Loucy (cell line): ENCODE results near the gene GORAB.

Experiments used
- H2AFZ ChIP-seq: fragments of 200-600 bp; sonication (generic); 2 replicates; pipeline ENCODE4 v1.6.0; 2016; ENCODE audit warnings: antibody characterized with exemption, mild to moderate bottlenecking, low read length, moderate library complexity
- H3F3A ChIP-seq: fragments of 200-600 bp; 2 replicates; pipeline ENCODE4 v1.6.0; 2016; ENCODE audit warnings: antibody characterized with exemption, low read depth, mild to moderate bottlenecking
- H3K27me3 ChIP-seq: fragments of 200-600 bp; sonication (generic); 2 replicates; pipeline ENCODE4 v1.6.1; 2014; ENCODE audit warnings: low read length, mild to moderate bottlenecking; ENCODE audit not compliant: insufficient read depth, poor library complexity, severe bottlenecking
- H3K36me3 ChIP-seq: fragments of 200-600 bp; sonication (generic); 2 replicates; pipeline ENCODE4 v1.6.1; 2016; ENCODE audit warnings: low read length; ENCODE audit not compliant: insufficient read depth
- H3K4me1 ChIP-seq: fragments of 200-600 bp; sonication (generic); 2 replicates; pipeline ENCODE4 v1.5.1; 2014; ENCODE audit warnings: low read length, mild to moderate bottlenecking; ENCODE audit not compliant: insufficient read depth, poor library complexity, severe bottlenecking
- H3K4me2 ChIP-seq: fragments of 200-600 bp; sonication (generic); 2 replicates; pipeline ENCODE4 v1.6.0; 2014; ENCODE audit warnings: antibody characterized with exemption, low read length, low read depth, mild to moderate bottlenecking; ENCODE audit not compliant: poor library complexity, severe bottlenecking
- H3K4me3 ChIP-seq: fragments of 200-600 bp; sonication (generic); 2 replicates; pipeline ENCODE4 v1.5.1; 2014; ENCODE audit warnings: low read length, mild to moderate bottlenecking, mixed read lengths; ENCODE audit not compliant: poor library complexity, severe bottlenecking
- H3K79me2 ChIP-seq: fragments of 200-600 bp; sonication (generic); 2 replicates; pipeline ENCODE4 v1.6.1; 2014; ENCODE audit warnings: low read length; ENCODE audit not compliant: insufficient read depth
- H3K9ac ChIP-seq: fragments of 200-600 bp; sonication (generic); 2 replicates; pipeline ENCODE4 v1.6.0; 2014; ENCODE audit warnings: mild to moderate bottlenecking, low read depth, low read length, moderate library complexity; ENCODE audit not compliant: poor library complexity, severe bottlenecking
- H3K9me2 ChIP-seq: fragments of 200-600 bp; sonication (generic); replicated peaks from 2 replicates; pipeline ENCODE4 v1.6.1; 2016; ENCODE audit warnings: low read depth, low read length, mixed read lengths
- H3K9me3 ChIP-seq: fragments of 200-600 bp; sonication (generic); 2 replicates; pipeline ENCODE4 v1.6.1; 2014; ENCODE audit warnings: mild to moderate bottlenecking, antibody characterized with exemption, low read length, low read depth; ENCODE audit not compliant: insufficient read depth
- H4K20me1 ChIP-seq: fragments of 200-600 bp; sonication (generic); 2 replicates; pipeline ENCODE4 v1.6.0; 2014; ENCODE audit warnings: antibody characterized with exemption, low read length, mild to moderate bottlenecking; ENCODE audit not compliant: insufficient read depth, poor library complexity, severe bottlenecking
- CTCF ChIP-seq: fragments of 200-600 bp; sonication (generic); conservative IDR thresholded peaks from 2 replicates; pipeline ENCODE4 v1.5.1; 2014; ENCODE audit warnings: mild to moderate bottlenecking, antibody characterized with exemption, low read length
- EZH2phosphoT487 ChIP-seq: fragments of 200-600 bp; IDR thresholded peaks from 2 replicates; pipeline ENCODE4 v1.6.1; 2018; ENCODE audit warnings: antibody characterized with exemption, mild to moderate bottlenecking, moderate library complexity, borderline replicate concordance

Gene GORAB

GRCh38 chr1:170555370-170555769 is 23.4 kb downstream of the GORAB start:
- Histone ChIP-seq H3K9me2 (no peaks in the 10 kb centered on the region), H3K4me3 (no peak overlapping the region), H3K9ac (no peak overlapping the region), H3K27me3 (no peaks in the 10 kb centered on the region), H3K79me2 (no peaks in the 10 kb centered on the region), H3F3A (no peaks in the 10 kb centered on the region), H3K4me1 (no peaks in the 10 kb centered on the region), H3K4me2 (no peak overlapping the region), H3K9me3 (no peaks in the 10 kb centered on the region), H3K36me3 (peaks cover 28% of the 10 kb centered on the region; the same call in 1 of the 2 replicates), H2AFZ (no peak overlapping the region), H4K20me1 (no peaks in the 10 kb centered on the region)
- TF ChIP-seq CTCF (no peak), EZH2phosphoT487 (no peak)

- Histone ChIP-seq H3K4me3 (no peak overlapping the region), H2AFZ (no peak overlapping the region), H3K79me2 (no peaks in the 10 kb centered on the region), H3F3A (no peaks in the 10 kb centered on the region), H3K9me2 (no peaks in the 10 kb centered on the region), H3K4me2 (no peak overlapping the region), H4K20me1 (no peaks in the 10 kb centered on the region), H3K9ac (no peak overlapping the region), H3K4me1 (no peaks in the 10 kb centered on the region), H3K9me3 (no peaks in the 10 kb centered on the region), H3K36me3 (peaks cover 12% of the 10 kb centered on the region; the same call in 1 of the 2 replicates), H3K27me3 (no peaks in the 10 kb centered on the region)
- no peak for TF ChIP-seq CTCF
- TF ChIP-seq EZH2phosphoT487, result no peak
Observed at GRCh38 chr1:170556917-170557316, 25.0 kb downstream of the GORAB start.

GRCh38 chr1:170558731-170559130 is 26.8 kb downstream of the GORAB start:
- Histone ChIP-seq H2AFZ (no peak overlapping the region), H3K4me2 (no peak overlapping the region), H3K4me1 (peaks cover 15% of the 10 kb centered on the region), H3K9me3 (no peaks in the 10 kb centered on the region), H3K9me2 (no peaks in the 10 kb centered on the region), H3F3A (no peaks in the 10 kb centered on the region), H3K27me3 (no peaks in the 10 kb centered on the region), H3K79me2 (no peaks in the 10 kb centered on the region), H4K20me1 (no peaks in the 10 kb centered on the region), H3K36me3 (peaks cover 3% of the 10 kb centered on the region; the same call in 1 of the 2 replicates), H3K4me3 (no peak overlapping the region), H3K9ac (no peak overlapping the region)
- TF ChIP-seq CTCF, result no peak
- TF ChIP-seq EZH2phosphoT487, result no peak
